ENCODE data around the gene GCNT2.
"Not testable (repeated sequence)": the region's sequence is repeated elsewhere in the genome, so short reads cannot be mapped to it uniquely, and the experiment has no call there.

GCNT2 gene

DNA sequence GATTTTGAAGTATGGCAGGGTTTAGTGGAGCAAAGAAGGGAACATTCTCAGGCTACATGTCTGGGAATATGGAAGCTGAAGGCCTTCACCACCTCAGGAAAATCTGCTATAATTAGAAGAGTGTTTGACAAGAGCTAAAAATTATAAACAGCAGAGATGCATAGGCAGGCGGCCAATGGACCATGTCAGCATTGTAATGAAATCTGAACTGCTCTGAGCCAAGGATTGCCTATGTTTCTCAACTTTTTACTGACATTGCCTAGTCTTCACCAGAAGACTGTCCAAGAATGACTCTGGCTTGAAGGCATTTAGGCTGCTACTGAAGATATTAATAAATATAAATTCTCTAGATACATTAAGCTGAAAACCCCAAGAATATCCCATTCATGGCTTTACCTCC lies 89.1 kb downstream of the GCNT2 start:
- no peaks in the 10 kb centered on the region for H3K79me2 ChIP-seq
- no peaks in the 10 kb centered on the region for H3K27me3 ChIP-seq (ENCODE audit: control insufficient read depth, insufficient read depth, low read length)
- no peaks in the 10 kb centered on the region for H3K4me1 ChIP-seq
- no peaks in the 10 kb centered on the region for H3K36me3 ChIP-seq (ENCODE audit: control insufficient read depth, insufficient read depth, low read length)
- TF ChIP-seq, protein P1, sequence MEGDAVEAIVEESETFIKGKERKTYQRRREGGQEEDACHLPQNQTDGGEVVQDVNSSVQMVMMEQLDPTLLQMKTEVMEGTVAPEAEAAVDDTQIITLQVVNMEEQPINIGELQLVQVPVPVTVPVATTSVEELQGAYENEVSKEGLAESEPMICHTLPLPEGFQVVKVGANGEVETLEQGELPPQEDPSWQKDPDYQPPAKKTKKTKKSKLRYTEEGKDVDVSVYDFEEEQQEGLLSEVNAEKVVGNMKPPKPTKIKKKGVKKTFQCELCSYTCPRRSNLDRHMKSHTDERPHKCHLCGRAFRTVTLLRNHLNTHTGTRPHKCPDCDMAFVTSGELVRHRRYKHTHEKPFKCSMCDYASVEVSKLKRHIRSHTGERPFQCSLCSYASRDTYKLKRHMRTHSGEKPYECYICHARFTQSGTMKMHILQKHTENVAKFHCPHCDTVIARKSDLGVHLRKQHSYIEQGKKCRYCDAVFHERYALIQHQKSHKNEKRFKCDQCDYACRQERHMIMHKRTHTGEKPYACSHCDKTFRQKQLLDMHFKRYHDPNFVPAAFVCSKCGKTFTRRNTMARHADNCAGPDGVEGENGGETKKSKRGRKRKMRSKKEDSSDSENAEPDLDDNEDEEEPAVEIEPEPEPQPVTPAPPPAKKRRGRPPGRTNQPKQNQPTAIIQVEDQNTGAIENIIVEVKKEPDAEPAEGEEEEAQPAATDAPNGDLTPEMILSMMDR (IDR thresholded peaks at IDR 0.05): no peak
- H3K9ac ChIP-seq: no peak overlapping the region
- no peak overlapping the region for H3K27ac ChIP-seq
- no peak overlapping the region for H3K4me3 ChIP-seq (ENCODE audit: low read depth, low read length)
- no peak overlapping the region for H3K4me2 ChIP-seq (ENCODE audit: low read length)
- H3K9me3 ChIP-seq (ENCODE audit: control insufficient read depth, low read length): no peaks in the 10 kb centered on the region
- no peak overlapping the region for H2AFZ ChIP-seq

DNA sequence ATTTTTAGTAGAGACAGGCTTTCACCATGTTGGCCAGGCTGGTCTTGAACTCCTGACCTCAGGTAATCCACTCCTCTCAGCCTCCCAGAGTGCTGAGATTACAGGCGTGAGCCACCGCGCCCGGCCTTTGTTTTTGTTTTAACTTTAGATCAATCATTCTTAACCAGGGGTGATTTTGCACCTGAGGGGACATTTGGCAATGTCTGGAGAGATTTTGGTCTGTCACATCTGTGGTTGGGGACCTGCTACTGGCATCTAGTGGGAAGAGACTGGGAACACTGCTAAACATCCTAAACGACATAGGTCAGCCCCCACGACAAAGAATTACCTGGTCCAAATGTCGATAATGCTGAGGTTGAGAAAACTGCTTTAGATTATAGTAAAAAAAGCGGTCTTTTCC lies 91.0 kb downstream of the GCNT2 start:
- Histone ChIP-seq H3K4me3 (ENCODE audit: low read depth, low read length) (no peak overlapping the region), H3K27ac (no peak overlapping the region), H3K4me1 (no peaks in the 10 kb centered on the region), H3K36me3 (ENCODE audit: control insufficient read depth, insufficient read depth, low read length) (no peaks in the 10 kb centered on the region), H3K79me2 (no peaks in the 10 kb centered on the region), H3K27me3 (ENCODE audit: control insufficient read depth, insufficient read depth, low read length) (no peaks in the 10 kb centered on the region), H2AFZ (no peak overlapping the region), H3K9me3 (ENCODE audit: control insufficient read depth, low read length) (no peaks in the 10 kb centered on the region), H3K4me2 (ENCODE audit: low read length) (no peak overlapping the region), H3K9ac (no peak overlapping the region)
- TF ChIP-seq, protein P1 (IDR thresholded peaks at IDR 0.05): no peak

DNA sequence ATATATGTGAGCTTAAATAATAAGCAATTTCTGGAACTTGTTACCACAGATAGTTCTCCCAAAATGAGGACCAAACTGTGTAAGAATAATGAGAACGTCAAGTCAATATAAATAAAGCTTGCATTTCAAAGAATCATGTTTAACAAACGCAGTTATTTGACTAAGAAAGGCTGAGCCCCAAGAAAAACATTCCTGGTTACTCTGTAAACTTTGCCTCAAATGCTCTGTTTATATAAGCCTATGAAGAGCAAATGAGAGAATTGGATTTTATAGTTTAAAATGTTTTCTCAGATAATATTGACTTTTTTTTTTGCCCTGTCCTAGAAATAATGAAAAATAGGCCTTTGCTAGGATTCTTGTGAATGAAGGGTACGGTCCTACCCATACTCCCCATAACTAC lies 91.9 kb downstream of the GCNT2 start:
- Histone ChIP-seq H3K4me3 (ENCODE audit: low read depth, low read length) (no peak overlapping the region), H3K9me3 (ENCODE audit: control insufficient read depth, low read length) (no peaks in the 10 kb centered on the region), H3K27me3 (ENCODE audit: control insufficient read depth, insufficient read depth, low read length) (no peaks in the 10 kb centered on the region), H3K4me2 (ENCODE audit: low read length) (no peak overlapping the region), H3K4me1 (no peaks in the 10 kb centered on the region), H3K9ac (no peak overlapping the region), H2AFZ (no peak overlapping the region), H3K36me3 (ENCODE audit: control insufficient read depth, insufficient read depth, low read length) (no peaks in the 10 kb centered on the region), H3K79me2 (no peaks in the 10 kb centered on the region), H3K27ac (no peak overlapping the region)
- TF ChIP-seq, protein P1 (IDR thresholded peaks at IDR 0.05): no peak

DNA sequence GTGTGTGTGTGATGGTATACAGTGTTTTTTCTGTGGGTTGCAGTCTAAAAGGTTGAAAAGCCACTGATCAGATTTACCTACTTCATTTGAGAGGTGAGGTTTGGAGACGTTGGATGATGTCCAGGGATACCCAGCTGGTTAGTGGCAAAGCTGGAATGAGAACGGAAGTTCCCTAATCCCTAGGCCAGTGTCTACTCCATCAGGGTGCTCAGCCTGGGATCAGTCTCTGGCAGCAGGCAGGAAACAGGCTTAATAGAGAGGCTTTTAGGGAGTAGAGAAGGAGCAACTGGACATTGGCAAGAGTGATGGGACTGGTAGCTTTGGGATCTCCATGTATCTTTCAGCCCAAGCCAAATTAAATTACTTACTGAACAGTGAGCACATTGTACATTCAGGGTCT lies 92.6 kb downstream of the GCNT2 start:
- Histone ChIP-seq H3K4me1 (no peaks in the 10 kb centered on the region), H2AFZ (no peak overlapping the region), H3K4me2 (ENCODE audit: low read length) (no peak overlapping the region), H3K79me2 (no peaks in the 10 kb centered on the region), H3K36me3 (ENCODE audit: control insufficient read depth, insufficient read depth, low read length) (no peaks in the 10 kb centered on the region), H3K4me3 (ENCODE audit: low read depth, low read length) (no peak overlapping the region), H3K9ac (no peak overlapping the region), H3K27ac (no peak overlapping the region), H3K27me3 (ENCODE audit: control insufficient read depth, insufficient read depth, low read length) (no peaks in the 10 kb centered on the region), H3K9me3 (ENCODE audit: control insufficient read depth, low read length) (no peaks in the 10 kb centered on the region)
- TF ChIP-seq, protein P1 (IDR thresholded peaks at IDR 0.05): no peak

DNA sequence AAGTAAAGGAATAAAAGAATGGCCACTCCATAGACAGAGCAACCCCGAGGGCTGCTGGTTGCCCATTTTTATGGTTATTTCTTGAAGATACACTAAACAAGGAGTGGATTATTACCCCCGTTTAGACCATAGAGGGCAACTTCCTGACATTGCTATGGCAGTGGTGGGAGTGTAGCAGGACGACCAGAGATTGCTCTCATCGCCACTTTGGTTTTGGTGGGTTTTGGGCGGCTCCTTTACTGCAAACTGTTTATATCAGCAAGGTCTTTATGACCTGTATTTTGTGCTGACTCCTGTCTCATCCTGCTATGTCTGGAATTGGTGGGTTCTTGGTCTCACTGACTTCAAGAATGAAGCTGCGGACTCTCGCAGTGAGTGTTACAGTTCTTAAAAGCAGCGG lies 94.5 kb downstream of the GCNT2 start:
- no peaks in the 10 kb centered on the region for H3K36me3 ChIP-seq (ENCODE audit: control insufficient read depth, insufficient read depth, low read length)
- H3K4me2 ChIP-seq (ENCODE audit: low read length): no peak overlapping the region
- H3K27me3 ChIP-seq (ENCODE audit: control insufficient read depth, insufficient read depth, low read length): no peaks in the 10 kb centered on the region
- TF ChIP-seq, protein P1 (IDR thresholded peaks at IDR 0.05): no peak
- no peak overlapping the region for H3K4me3 ChIP-seq (ENCODE audit: low read depth, low read length)
- H3K79me2 ChIP-seq: no peaks in the 10 kb centered on the region
- H2AFZ ChIP-seq: no peak overlapping the region
- H3K27ac ChIP-seq: no peak overlapping the region
- H3K4me1 ChIP-seq: no peaks in the 10 kb centered on the region
- H3K9me3 ChIP-seq (ENCODE audit: control insufficient read depth, low read length): no peaks in the 10 kb centered on the region
- no peak overlapping the region for H3K9ac ChIP-seq

DNA sequence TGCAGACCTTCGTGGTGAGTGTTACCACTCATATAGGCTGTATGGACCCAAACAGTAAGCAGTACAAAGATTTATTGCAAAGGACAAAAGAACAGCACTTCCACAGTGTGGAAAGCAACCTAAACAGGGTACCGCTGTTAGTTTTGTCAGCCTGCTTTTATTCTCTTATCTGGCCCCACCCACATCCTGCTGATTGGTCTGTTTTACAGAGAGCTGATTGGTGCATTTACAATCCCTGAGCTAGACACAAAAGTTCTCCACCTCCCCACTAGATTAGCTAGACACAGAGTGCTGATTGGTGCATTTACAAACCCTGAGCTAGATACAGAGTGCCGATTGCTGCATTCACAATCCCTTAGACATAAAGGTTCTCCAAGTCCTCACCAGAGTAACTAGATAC lies 95.1 kb downstream of the GCNT2 start:
- not testable (repeated sequence) for H3K36me3 ChIP-seq (ENCODE audit: control insufficient read depth, insufficient read depth, low read length); H2AFZ ChIP-seq; H3K4me2 ChIP-seq (ENCODE audit: low read length); H3K9ac ChIP-seq; H3K4me1 ChIP-seq; H3K4me3 ChIP-seq (ENCODE audit: low read depth, low read length); H3K79me2 ChIP-seq; H3K9me3 ChIP-seq (ENCODE audit: control insufficient read depth, low read length); H3K27me3 ChIP-seq (ENCODE audit: control insufficient read depth, insufficient read depth, low read length); H3K27ac ChIP-seq

All from parathyroid adenoma (tissue), 2 donors.